Measurements from ENCODE around the gene SQSTM1.

DNA sequence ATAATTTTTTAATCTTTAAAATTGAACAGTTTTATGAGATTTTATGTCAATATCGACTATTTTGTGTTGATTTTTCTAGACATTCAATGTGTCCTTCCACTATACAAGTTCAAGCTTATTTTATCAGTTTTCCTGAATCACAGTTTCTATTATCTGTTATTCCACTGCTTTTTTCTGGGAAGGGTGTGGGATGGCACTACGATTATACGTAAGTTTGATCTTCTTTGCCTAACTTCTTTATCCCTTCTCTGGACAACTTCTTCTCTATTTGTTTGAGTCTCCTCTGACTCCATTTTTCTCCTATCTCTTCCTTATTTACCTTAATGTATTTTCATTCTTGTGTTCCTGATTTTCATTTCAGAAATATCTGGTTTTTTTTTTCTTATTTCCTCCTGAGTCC is 62.5 kb downstream of the SQSTM1 start:
- TF ChIP-seq CTCF (conservative IDR thresholded peaks at IDR 0.05; ENCODE audit: low read length) (no peak), EZH2phosphoT487 (IDR thresholded peaks at IDR 0.05; ENCODE audit: borderline replicate concordance, low read depth, low read length) (no peak)

All from OCI-LY7 (cell line).